ENCODE results near the gene TRIM47.

Gene TRIM47

DNA sequence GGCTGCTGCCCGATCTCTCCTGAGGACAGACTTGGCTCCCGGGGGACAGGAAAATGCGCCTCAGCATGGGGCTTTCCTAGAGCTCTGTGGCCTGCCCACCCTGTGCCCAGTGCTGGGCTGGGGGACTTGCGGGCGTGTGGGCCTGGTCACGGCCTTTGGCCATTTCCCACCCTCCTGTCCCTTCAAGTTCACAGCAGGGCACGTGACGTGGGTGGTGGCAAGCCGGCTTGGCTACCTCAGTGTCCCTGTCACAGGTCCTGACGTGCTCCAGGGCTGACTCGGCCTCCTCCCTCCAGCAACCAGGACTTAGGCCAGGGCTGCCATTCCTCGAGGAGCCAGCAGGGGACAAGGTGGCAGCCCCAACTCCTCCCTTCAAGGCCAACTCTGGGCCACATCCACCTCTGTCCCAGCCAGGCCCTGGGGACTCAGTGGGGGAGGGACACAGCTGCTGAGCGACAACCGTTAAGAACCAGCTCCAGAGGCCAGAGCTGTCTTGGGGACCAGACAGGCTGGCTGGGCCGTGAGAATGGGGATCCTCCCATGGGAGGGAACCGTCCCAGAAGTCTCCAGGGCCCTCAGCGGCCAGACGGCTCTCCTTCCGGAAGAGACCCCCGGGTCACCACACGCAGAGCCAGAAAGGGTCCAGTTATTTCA lies 33.2 kb downstream of the TRIM47 start:
- DNase-seq, result no peak

DNA sequence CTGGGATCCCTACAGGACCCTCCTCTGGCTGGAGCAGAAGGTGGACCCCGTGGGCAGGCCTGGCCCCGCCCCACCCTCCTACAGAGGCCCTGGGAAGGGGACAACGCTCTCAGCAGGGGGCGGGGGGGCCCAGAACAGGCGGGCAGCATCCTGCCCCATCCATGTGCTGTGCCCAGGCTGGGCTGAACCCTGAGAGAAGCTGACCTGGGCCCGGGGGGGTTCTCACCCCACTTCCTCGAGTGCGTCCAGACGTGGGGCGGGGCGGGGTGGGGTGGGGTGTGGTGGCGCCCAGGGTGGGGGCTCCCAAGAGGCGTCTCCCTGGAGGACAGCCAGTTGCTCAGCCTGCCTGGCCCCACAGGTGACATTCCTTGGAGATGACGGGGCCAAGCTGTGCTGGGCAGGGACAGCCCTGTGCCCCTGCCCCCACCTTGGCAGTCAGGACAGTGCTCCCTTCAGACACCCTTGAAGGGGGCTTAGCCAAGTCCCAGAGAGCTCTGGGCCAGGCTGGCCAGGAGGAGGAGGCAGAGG lies 33.8 kb downstream of the TRIM47 start:
- no peak for DNase-seq

- no peak for DNase-seq
Measured at GRCh38 chr17:75843577-75844529, 34.5 kb downstream of the TRIM47 start, which contains the start of gene UNC13D. Gene UNC13D, minus strand, starts transcription at chr17:75844404. Its CDS starts 67 bp downstream, at chr17:75844337.

- no peak for DNase-seq
Measured at GRCh38 chr17:75842963-75843576, 35.3 kb downstream of the TRIM47 start.

GRCh38 chr17:75842411-75842810 lies 36.0 kb downstream of the TRIM47 start:
- DNase-seq, result no peak

- DNase-seq, result no peak
Measured at GRCh38 chr17:75840799-75841164, 37.6 kb downstream of the TRIM47 start.

GRCh38 chr17:75839942-75840798 lies 38.2 kb downstream of the TRIM47 start:
- DNase-seq, result no peak

- DNase-seq, result no peak
Measured at GRCh38 chr17:75838410-75838809, 40.0 kb downstream of the TRIM47 start.

- DNase-seq, result no peak
Measured at GRCh38 chr17:75837899-75838298, 40.5 kb downstream of the TRIM47 start.

DNA sequence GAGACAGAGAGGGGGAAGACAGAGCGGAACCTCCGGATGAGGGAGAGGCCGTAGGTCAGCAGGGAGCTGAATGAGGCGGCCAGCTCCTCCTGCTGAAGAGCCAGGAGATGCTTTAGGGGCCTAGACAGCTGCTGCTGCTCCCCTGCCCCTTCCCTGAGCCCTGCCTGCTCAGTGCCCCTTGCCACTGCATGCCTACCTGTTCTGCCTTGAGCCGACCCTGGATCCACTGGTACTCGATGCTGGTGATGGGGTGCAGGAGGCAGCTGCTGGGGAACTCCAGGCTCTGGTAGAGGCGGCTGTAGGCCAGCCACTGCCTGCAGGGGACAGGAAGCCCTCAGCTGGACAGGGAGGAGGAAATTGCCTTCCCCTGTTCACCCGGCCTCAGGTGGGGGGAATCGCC lies 41.8 kb downstream of the TRIM47 start:
- DNase-seq, result no peak

- DNase-seq, result no peak
Measured at GRCh38 chr17:75835654-75835987, 42.8 kb downstream of the TRIM47 start.

- no peak for DNase-seq
Measured at GRCh38 chr17:75834928-75835653, 43.3 kb downstream of the TRIM47 start.

DNA sequence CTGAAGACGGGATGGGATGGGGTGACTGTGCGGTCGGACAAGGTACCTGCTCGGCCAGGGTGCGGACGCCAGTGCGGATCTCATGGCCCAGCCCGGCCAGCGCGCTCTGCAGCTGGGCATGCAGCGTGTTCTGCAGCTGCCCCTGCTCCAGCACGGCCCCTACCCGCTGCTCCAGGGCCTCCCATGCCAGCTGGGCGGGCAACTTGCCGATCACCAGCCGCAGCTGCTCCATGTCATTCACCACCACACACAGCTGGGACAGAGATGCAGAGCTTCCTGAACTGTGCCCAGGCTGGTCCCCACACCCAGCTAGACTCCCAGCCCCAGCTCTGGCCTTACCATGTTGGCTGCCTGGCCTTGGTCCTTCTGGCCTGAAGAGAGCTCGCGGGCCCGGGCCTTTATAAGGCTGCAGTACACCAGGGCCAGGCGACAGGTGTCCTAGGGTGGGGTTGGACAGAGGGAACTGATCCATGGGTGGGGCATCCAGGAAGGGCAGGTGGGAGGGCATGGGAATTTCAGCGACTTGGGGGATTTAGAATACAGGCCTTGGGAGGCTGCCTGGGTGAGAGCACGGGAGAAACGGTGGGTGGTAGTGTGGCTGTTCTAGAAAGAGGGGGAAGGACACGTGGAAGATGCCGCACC lies 44.0 kb downstream of the TRIM47 start:
- DNase-seq, result no peak

GRCh38 chr17:75832652-75833400 lies 45.6 kb downstream of the TRIM47 start:
- no peak for DNase-seq

DNA sequence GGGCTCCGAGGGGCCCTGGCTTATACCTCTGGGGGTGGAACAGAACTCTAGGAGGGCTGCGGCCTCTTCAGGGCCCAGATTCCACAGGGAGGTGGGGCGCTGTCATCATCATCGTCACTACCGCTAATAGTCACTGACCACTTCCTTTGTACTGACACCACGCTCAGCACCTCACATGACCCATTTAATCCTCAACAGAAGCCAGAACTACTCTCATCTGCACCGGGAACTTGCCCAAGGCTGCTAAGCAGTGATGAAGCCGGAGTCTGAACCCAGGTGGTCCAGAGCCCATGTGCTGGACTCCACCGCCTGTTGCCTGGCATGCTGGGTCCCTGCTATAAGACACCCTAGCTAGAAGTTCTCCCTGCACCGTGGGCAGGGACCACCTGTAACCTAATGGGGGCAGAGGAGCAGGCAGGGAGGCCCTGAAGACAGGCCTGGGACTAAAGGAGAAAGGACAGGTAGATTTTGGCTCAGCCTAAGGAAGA lies 46.2 kb downstream of the TRIM47 start:
- DNase-seq, result no peak

GRCh38 chr17:75831032-75831571 lies 47.3 kb downstream of the TRIM47 start:
- no peak for DNase-seq

DNA sequence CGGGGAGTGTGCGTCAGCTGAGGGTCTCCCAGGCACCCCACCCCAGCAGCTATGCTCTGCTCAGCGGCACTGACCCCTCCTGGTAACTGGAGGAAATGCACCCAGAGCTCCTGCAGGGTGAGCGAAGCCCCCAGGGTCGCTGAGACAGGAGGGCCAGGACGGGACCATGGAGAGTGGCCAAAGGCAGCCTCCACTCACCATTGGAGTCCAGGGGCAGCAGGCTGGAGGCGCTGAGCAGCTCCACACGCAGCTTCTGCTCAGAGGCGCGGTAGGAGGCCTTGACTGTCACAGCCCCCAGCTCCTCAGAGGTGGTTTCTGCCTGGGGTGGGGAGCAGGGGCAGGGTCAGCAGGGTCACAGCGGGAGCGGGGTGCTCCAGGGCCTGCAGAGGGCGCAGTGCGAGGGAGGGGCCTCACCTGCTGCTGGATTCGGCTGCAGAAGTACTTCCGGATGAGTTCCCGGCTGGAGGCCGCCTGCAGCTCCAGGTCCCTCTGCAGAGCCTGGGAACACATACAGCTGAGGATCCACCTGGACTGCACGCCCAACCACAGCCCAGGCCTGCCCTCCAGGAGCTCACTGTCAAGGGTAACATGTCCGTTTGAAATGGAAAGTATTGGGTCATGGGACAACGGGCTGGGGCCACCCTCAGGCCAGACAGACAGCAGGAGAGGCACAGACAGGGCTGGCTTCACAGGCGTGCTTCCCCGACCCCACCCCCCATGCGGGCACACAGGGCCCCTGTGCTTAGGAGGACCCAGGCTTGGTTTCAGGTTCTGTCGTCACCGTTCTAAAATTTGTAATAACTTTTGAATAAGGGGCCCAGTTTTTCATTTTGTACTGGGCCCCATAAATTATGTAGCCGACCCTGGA lies 48.0 kb downstream of the TRIM47 start:
- DNase-seq, result no peak

DNA sequence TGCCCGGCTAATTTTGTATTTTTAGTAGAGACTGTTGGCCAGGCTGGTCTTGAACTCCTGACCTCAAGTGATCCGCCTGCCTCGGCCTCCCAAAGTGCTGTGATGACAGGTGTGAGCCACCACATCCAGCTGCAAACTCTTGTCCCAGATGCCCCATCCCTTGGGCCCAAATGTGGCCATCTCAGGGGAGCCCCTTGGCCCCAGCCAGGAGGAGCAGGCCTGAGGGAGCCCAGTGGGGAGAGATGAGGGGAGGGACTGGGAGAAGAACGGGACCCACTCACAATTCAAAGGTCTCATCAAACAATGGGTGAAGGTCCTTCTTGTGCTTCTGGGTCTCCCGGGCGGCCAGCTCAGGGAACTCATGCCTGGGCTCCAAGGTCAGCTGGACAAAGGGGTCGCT lies 48.6 kb downstream of the TRIM47 start:
- DNase-seq, result no peak

- no peak for DNase-seq
Measured at GRCh38 chr17:75828741-75829140, 49.6 kb downstream of the TRIM47 start.
